Smooth muscle cell (in vitro differentiated cells): ENCODE data around the gene WNK2. TPM values are rescaled to one million over a fixed set of nuclear protein-coding genes. Genes with fewer than 3 reads are reported as not detected.

Experiments
- DNase-seq: peaks from one replicate; lab custom pipeline; 2025; ENCODE audit not compliant: unreplicated experiment; lab: John Stamatoyannopoulos, UW
- H2AFZ ChIP-seq: fragments of 200-600 bp; sonication (generic); 2 replicates; pipeline ENCODE4 v1.6.0; 2016; ENCODE audit warnings: antibody characterized with exemption, low read depth, mild to moderate bottlenecking
- H3F3A ChIP-seq: fragments of 200-600 bp; sonication (generic); 2 replicates; pipeline ENCODE4 v1.6.0; 2017; ENCODE audit warnings: antibody characterized with exemption, low read depth
- H3K27ac ChIP-seq: fragments of 200-600 bp; sonication (generic); 2 replicates; pipeline ENCODE4 v1.5.1; 2016; ENCODE audit warnings: low read depth, mild to moderate bottlenecking
- H3K27me3 ChIP-seq: fragments of 200-600 bp; sonication (generic); 2 replicates; pipeline ENCODE4 v1.6.1; 2016; ENCODE audit warnings: low read depth, mild to moderate bottlenecking
- H3K36me3 ChIP-seq: fragments of 200-600 bp; sonication (generic); 2 replicates; pipeline ENCODE4 v1.5.1; 2016; ENCODE audit warnings: low read depth
- H3K4me1 ChIP-seq: fragments of 200-600 bp; sonication (generic); 2 replicates; pipeline ENCODE4 v1.5.1; 2016; ENCODE audit warnings: low read depth
- H3K4me2 ChIP-seq: fragments of 200-600 bp; sonication (generic); 2 replicates; pipeline ENCODE4 v1.6.0; 2016; ENCODE audit warnings: mild to moderate bottlenecking
- H3K4me3 ChIP-seq: fragments of 200-600 bp; sonication (generic); 2 replicates; pipeline ENCODE4 v1.5.1; 2016; ENCODE audit warnings: mild to moderate bottlenecking
- H3K79me2 ChIP-seq: fragments of 200-600 bp; sonication (generic); 2 replicates; pipeline ENCODE4 v1.6.0; 2016; ENCODE audit warnings: low read depth, mild to moderate bottlenecking
- H3K9ac ChIP-seq: fragments of 200-600 bp; sonication (generic); 2 replicates; pipeline ENCODE4 v1.6.0; 2016; ENCODE audit warnings: low read depth
- H3K9me3 ChIP-seq: fragments of 200-600 bp; sonication (generic); replicated peaks from 2 replicates; pipeline ENCODE4 v1.5.1; 2016; ENCODE audit warnings: low read depth
- H4K20me1 ChIP-seq: fragments of 200-600 bp; sonication (generic); 2 replicates; pipeline ENCODE4 v1.6.0; 2016; ENCODE audit warnings: low read depth
- CTCF ChIP-seq: fragments of 200-600 bp; sonication (generic); IDR thresholded peaks from 2 replicates; pipeline ENCODE4 v1.5.1; 2017; ENCODE audit warnings: borderline replicate concordance, mild to moderate bottlenecking, antibody characterized with exemption; ENCODE audit not compliant: insufficient read depth, poor library complexity, severe bottlenecking
- WGBS: methylation state at CpG from one replicate; pipeline ENCODE4 v1.1.7; 2016; ENCODE audit warnings: low lambda C conversion rate; 5-methylcytosine and 5-hydroxymethylcytosine counted together
- polyA plus RNA-seq: library from polyadenylated mRNA; unstranded; fragments of >200 nt; fragmentation: Nextera tagmentation; extraction: Ambion mirVana; gene quantifications from 2 replicates; pipeline ENCODE4 v1.2.1, GENCODE V29; 2016
- total RNA-seq: library from RNA; depleted of rRNA; stranded (reverse); fragments of >200 nt; gene quantifications from 2 replicates; pipeline ENCODE4 v1.2.3, GENCODE V29; 2014

WNK2 gene
- total and polyA plus RNA-seq, 2 experiments from 2014 or later = 0.27 to 0.31 TPM

GRCh38 chr9:93187574-93187973 is 3.6 kb downstream of the WNK2 start:
- Histone ChIP-seq H3K9me3 (no peaks in the 10 kb centered on the region), H3K9ac (no peak overlapping the region), H3K4me1 (peaks cover 4% of the 10 kb centered on the region), H3K27me3 (peaks cover 41% of the 10 kb centered on the region), H3K79me2 (no peaks in the 10 kb centered on the region), H3K4me3 (no peak overlapping the region), H2AFZ (no peak overlapping the region), H4K20me1 (no peaks in the 10 kb centered on the region), H3K36me3 (no peaks in the 10 kb centered on the region), H3F3A (no peaks in the 10 kb centered on the region), H3K4me2 (no peak overlapping the region), H3K27ac (no peak overlapping the region)
- TF ChIP-seq CTCF = no peak
- 98% methylated on average over 3 of the region's 5 CpGs for WGBS
- no peak for DNase-seq

- Histone ChIP-seq H3K9me3 (no peaks in the 10 kb centered on the region), H3K4me3 (no peak overlapping the region), H3K27me3 (peaks cover 30% of the 10 kb centered on the region), H3K79me2 (no peaks in the 10 kb centered on the region), H3F3A (no peaks in the 10 kb centered on the region), H4K20me1 (no peaks in the 10 kb centered on the region), H3K27ac (no peak overlapping the region), H3K4me1 (peaks cover 4% of the 10 kb centered on the region), H2AFZ (no peak overlapping the region), H3K36me3 (no peaks in the 10 kb centered on the region), H3K4me2 (no peak overlapping the region), H3K9ac (no peak overlapping the region)
- WGBS = 85% methylated on average over 14 of the region's 14 CpGs
- no peak for DNase-seq
- TF ChIP-seq CTCF = no peak
Observed at GRCh38 chr9:93188426-93189368, 4.8 kb downstream of the WNK2 start.

- Histone ChIP-seq H3K9me3 (no peaks in the 10 kb centered on the region), H3K4me2 (no peak overlapping the region), H3K9ac (no peak overlapping the region), H3K4me1 (peaks cover 2% of the 10 kb centered on the region), H3K79me2 (no peaks in the 10 kb centered on the region), H3K27ac (no peak overlapping the region), H2AFZ (no peak overlapping the region), H3K36me3 (no peaks in the 10 kb centered on the region), H3F3A (no peaks in the 10 kb centered on the region), H4K20me1 (no peaks in the 10 kb centered on the region), H3K4me3 (no peak overlapping the region), H3K27me3 (peaks cover 22% of the 10 kb centered on the region)
- DNase-seq = no peak
- 92% methylated on average over 21 of the region's 21 CpGs for WGBS
- no peak for TF ChIP-seq CTCF
Observed at GRCh38 chr9:93189369-93190132, 5.6 kb downstream of the WNK2 start.
